Stimulated activated memory B cell treated with anti-CD40 and anti-IgM and Interleukin-4, amounts not matched to agents 10 μg/mL and 1 μg/mL and 100 μg/mL, for 72 hours (primary cell): ENCODE measurements around the gene GTSE1.

Experiments used
- ATAC-seq: fragments of 150-1000 bp; cut with Tn5 transposase; 2 replicates; pipeline ENCODE4 v1.10.0; 2021
- H3K27ac Mint-ChIP-seq: one replicate; pipeline ENCODE4 v1.8.0; 2022; ENCODE audit warnings: mild to moderate bottlenecking, mixed read lengths
- H3K27me3 Mint-ChIP-seq: one replicate; pipeline ENCODE4 v1.8.0; 2022; ENCODE audit warnings: mixed read lengths
- H3K36me3 Mint-ChIP-seq: one replicate; pipeline ENCODE4 v1.8.0; 2022; ENCODE audit warnings: mixed read lengths
- H3K4me1 Mint-ChIP-seq: one replicate; pipeline ENCODE4 v1.8.0; 2022; ENCODE audit warnings: mixed read lengths
- H3K4me3 Mint-ChIP-seq: one replicate; pipeline ENCODE4 v1.8.0; 2022; ENCODE audit warnings: mild to moderate bottlenecking, moderate library complexity, mixed read lengths
- H3K9me3 Mint-ChIP-seq: one replicate; pipeline ENCODE4 v1.8.0; 2022; ENCODE audit warnings: mixed read lengths

Gene GTSE1

DNA sequence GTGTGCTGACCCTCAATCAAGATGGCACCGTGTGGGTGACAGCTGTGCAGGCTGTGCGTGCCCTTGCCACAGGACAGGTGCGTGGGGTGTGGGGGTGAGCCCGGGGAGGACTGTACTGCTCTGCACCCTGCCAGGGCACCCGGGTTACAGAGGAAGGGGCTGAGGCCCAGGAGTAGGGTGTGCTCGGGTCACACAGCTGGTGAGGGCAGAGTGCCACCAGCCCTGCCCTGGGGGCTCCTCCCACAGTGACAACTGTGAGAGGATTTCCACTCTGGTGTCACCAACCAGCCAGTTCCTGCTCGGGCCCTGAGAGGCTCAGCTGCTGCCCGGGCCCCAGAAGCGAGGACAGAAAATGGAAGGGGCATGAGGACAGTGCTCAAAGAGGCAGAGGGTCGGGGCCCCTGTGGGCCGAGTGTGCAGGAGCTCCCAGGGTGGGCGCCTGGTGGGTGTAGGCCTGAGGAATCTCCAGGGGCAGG is 59.4 kb downstream of the GTSE1 start:
- Mint-ChIP-seq H3K9me3 (no peaks in the 10 kb centered on the region), H3K4me1 (peaks cover 24% of the 10 kb centered on the region), H3K36me3 (peaks cover 75% of the 10 kb centered on the region), H3K27ac (peak overlapping the region; percentile 53), H3K27me3 (no peaks in the 10 kb centered on the region), H3K4me3 (no peak overlapping the region)
- ATAC-seq: no peak

- no peaks in the 10 kb centered on the region for H3K27me3 Mint-ChIP-seq
- H3K4me1 Mint-ChIP-seq: peaks cover 24% of the 10 kb centered on the region
- H3K27ac Mint-ChIP-seq: no peak overlapping the region
- ATAC-seq: no peak
- H3K4me3 Mint-ChIP-seq: no peak overlapping the region
- no peaks in the 10 kb centered on the region for H3K9me3 Mint-ChIP-seq
- H3K36me3 Mint-ChIP-seq: peaks cover 75% of the 10 kb centered on the region
Measured at GRCh38 chr22:46356496-46357480, 60.1 kb downstream of the GTSE1 start.

- Mint-ChIP-seq H3K27ac (peak overlapping the region; percentile 61), H3K27me3 (no peaks in the 10 kb centered on the region), H3K4me1 (peaks cover 27% of the 10 kb centered on the region), H3K9me3 (no peaks in the 10 kb centered on the region), H3K4me3 (no peak overlapping the region), H3K36me3 (peaks cover 70% of the 10 kb centered on the region)
- ATAC-seq: no peak
Measured at GRCh38 chr22:46357711-46358520, 61.2 kb downstream of the GTSE1 start.

DNA sequence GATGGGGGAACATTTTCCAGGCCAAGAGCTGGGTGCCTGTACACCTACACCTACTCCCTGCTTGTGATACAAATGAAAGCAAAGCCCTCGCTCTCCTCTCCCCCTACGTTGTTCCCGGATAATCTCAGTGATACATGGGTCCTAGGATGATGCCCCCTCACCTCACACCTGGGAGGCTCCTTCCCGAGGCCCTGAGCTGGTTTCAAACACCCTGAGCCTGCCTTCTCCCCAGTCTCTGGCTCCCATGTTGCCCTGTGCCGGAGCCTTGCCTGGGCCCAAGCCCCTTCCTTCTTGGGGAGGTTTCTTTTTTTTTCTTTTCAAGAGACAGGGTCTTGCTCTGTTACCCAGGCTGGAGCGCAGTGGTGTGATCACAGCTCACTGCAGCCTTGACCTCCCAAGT is 62.1 kb downstream of the GTSE1 start:
- Mint-ChIP-seq H3K4me1 (peaks cover 23% of the 10 kb centered on the region), H3K4me3 (no peak overlapping the region), H3K9me3 (no peaks in the 10 kb centered on the region), H3K27me3 (no peaks in the 10 kb centered on the region), H3K36me3 (peaks cover 67% of the 10 kb centered on the region), H3K27ac (peak overlapping the region; percentile 61)
- no peak for ATAC-seq

GRCh38 chr22:46359362-46359761 is 62.7 kb downstream of the GTSE1 start:
- H3K27ac Mint-ChIP-seq: peak overlapping the region; percentile 61
- H3K27me3 Mint-ChIP-seq: no peaks in the 10 kb centered on the region
- peaks cover 27% of the 10 kb centered on the region for H3K4me1 Mint-ChIP-seq
- peaks cover 64% of the 10 kb centered on the region for H3K36me3 Mint-ChIP-seq
- ATAC-seq: no peak
- H3K4me3 Mint-ChIP-seq: no peak overlapping the region
- H3K9me3 Mint-ChIP-seq: no peaks in the 10 kb centered on the region

DNA sequence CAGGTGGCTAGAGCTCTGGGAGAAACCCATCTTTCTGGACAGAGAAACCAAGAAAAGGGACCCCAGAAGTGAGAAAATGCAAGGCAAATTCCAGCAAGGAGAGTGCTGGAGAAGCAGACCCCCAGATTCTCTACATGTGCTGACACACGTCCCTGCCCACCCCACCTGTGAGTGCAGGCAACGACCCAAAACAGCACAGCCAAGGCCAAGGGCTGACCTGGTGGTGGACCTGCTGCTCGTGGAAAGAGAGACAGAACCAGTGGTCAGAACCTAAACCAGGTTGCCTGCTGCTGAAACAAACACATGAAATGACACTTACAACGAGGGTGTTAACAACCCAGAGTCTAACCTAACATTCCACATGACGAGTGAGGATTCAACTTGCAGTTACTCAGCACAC is 63.4 kb downstream of the GTSE1 start:
- Mint-ChIP-seq H3K36me3 (peaks cover 68% of the 10 kb centered on the region), H3K27me3 (no peaks in the 10 kb centered on the region), H3K4me1 (peaks cover 34% of the 10 kb centered on the region), H3K9me3 (no peaks in the 10 kb centered on the region), H3K4me3 (no peak overlapping the region), H3K27ac (no peak overlapping the region)
- ATAC-seq: no peak

- H3K27ac Mint-ChIP-seq: no peak overlapping the region
- ATAC-seq: no peak
Measured at GRCh38 chr22:46360891-46361290, 64.2 kb downstream of the GTSE1 start.

GRCh38 chr22:46361826-46362202 is 65.1 kb downstream of the GTSE1 start:
- no peak overlapping the region for H3K4me3 Mint-ChIP-seq
- no peaks in the 10 kb centered on the region for H3K27me3 Mint-ChIP-seq
- no peak for ATAC-seq
- peaks cover 30% of the 10 kb centered on the region for H3K4me1 Mint-ChIP-seq
- no peak overlapping the region for H3K27ac Mint-ChIP-seq
- H3K9me3 Mint-ChIP-seq: no peaks in the 10 kb centered on the region
- peaks cover 56% of the 10 kb centered on the region for H3K36me3 Mint-ChIP-seq

More at GRCh38 chr22:46360891-46361290, 64.2 kb downstream of the GTSE1 start:
- peaks cover 60% of the 10 kb centered on the region for H3K36me3 Mint-ChIP-seq
- no peak overlapping the region for H3K4me3 Mint-ChIP-seq
- H3K9me3 Mint-ChIP-seq: no peaks in the 10 kb centered on the region
- peaks cover 30% of the 10 kb centered on the region for H3K4me1 Mint-ChIP-seq
- no peaks in the 10 kb centered on the region for H3K27me3 Mint-ChIP-seq

DNA sequence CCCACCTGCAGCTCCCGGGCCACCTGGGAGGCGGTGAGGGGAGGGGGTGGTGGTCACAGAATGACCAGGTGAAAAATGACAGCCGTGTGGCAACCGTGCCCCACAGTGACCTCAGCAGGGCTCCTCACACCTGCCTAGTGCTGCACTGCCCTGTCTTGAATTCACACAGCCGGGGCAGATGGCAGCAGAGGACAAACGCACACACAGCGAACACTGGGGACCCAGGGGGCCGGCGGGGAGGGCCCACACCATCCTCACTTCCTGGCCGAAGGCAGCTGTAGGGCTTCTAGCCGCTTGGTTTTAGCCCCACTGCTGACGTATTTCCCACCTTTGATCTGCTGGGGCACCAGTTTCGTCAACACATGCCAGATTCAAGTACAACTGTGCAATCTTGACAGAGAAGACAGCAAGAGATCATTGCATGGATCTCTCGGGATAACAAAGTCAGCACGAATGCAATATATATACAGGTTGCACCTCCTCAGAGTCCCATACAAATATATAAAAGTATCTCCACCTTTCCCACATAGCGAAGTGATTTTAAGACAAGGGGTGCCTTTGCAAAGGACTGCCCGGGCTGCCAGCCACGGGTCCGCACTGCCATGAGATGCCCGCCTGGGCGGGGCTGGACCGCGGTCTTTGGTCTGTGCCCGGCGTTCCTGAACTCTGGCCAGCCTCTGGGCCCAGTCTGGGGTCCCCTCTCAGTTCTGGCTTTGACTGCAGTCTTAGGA is 65.7 kb downstream of the GTSE1 start:
- Mint-ChIP-seq H3K4me3 (no peak overlapping the region), H3K4me1 (peaks cover 35% of the 10 kb centered on the region), H3K27ac (peak overlapping the region; percentile 46), H3K27me3 (no peaks in the 10 kb centered on the region), H3K36me3 (peaks cover 54% of the 10 kb centered on the region), H3K9me3 (no peaks in the 10 kb centered on the region)
- ATAC-seq: peak; percentile 73

DNA sequence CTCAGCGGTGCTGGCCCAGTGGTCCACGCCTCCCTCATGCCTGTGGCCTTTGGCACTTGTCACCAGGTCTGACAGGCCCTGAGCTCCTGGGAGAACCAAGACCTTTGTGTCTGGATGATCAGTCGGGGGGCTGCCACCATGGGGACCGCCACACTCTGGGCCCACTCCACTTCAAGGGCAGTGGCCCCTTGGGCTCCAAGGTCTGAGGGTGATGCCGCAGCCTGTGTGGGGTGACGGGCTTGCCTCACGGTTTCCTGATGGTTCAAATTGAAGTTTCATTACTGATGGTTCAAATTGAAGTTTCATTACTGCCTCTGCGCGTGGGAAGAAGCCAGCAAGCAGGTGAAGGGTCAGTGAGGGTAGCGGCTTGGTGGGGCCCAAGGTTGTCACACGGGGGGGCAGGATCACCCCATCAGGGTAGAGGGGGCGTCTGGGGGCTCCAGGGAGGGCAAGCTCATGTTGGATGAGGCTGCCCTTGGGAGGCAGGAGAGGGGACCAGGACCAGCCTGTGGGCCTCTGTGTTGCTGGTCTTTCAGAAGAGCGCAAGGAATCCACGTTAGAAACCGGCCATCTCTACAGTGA is 66.4 kb downstream of the GTSE1 start:
- no peak for ATAC-seq
- H3K27me3 Mint-ChIP-seq: no peaks in the 10 kb centered on the region
- peak overlapping the region; percentile 46 for H3K27ac Mint-ChIP-seq
- peaks cover 50% of the 10 kb centered on the region for H3K36me3 Mint-ChIP-seq
- H3K9me3 Mint-ChIP-seq: no peaks in the 10 kb centered on the region
- no peak overlapping the region for H3K4me3 Mint-ChIP-seq
- H3K4me1 Mint-ChIP-seq: peaks cover 42% of the 10 kb centered on the region

DNA sequence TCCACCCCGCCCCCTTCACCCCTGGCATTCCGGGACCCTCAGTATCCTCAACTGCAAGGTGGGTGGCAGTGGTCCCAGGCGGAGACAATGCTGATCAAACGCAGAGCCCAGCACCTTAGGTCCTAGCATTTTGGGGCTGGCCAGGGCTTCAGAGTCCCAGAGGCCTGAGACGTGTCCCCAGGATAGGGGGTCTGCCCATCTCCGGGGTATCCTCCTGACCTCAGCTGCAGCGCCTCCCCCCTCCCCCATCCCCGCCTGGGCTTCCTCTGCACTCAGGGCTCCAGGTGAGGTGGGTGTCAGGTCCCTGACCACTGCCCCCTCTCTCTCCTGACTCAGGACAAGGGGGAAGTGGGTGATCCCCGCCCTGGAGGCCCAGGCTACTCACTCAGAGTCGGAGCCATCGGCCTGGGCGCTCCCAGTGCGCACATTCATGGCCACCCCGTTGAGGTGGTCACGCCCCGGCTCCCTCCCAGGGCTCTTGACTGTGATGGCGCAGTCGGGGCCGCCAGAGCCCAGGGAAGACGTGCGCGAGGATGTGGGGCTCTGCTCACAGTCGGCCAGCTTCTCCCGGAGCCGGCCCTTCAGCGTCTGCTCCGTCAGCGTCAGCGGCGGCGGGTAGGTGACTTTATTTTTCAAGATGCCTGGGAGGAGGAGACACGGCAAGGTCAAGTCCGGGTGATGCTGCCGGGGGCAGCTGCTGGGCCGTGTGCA is 67.1 kb downstream of the GTSE1 start:
- Mint-ChIP-seq H3K27ac (peak overlapping the region; percentile 46), H3K27me3 (no peaks in the 10 kb centered on the region), H3K9me3 (no peaks in the 10 kb centered on the region), H3K4me1 (peaks cover 49% of the 10 kb centered on the region), H3K4me3 (no peak overlapping the region), H3K36me3 (peaks cover 48% of the 10 kb centered on the region)
- no peak for ATAC-seq

DNA sequence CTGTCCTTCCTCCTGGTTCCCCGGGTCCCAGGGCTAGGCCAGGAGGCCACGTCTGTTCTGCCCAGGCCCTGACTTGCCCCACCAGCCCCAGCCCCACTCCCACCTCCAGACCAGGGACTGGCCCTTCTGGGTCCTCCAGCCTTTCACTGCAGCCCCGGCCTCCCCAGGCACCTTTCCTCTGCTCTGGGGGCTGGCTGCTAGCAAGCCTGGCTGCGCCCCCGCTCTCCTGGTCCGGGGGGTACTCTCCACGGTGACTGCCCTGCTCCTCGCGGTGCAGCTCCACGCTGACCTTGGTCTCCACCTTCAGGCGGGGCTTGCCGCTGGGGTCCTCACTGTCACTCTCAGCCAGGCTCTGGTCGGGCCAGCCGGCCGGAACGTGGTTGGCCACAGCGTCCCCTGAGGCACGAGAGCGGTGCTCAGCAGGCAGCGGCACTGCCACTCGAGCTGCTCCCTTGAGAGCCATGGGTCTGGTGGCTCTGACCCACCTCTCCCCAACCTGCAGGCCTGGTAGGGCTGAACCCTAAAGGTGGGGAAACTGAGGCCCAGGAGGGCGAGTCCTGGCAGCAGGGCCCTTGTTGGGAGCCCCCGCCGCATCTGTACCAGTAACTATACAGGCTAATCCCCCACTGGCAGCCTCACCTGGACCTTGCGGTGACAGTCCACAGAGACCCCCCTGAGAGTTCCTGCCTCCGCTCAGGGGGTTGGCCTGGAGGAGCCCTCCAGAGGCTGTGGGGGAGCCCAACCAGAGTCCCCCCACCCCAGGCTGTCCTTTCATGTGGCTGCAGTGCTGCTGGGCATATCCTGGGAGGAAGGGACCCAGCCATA is 67.9 kb downstream of the GTSE1 start:
- H3K4me1 Mint-ChIP-seq: peaks cover 51% of the 10 kb centered on the region
- peaks cover 47% of the 10 kb centered on the region for H3K36me3 Mint-ChIP-seq
- no peaks in the 10 kb centered on the region for H3K27me3 Mint-ChIP-seq
- H3K27ac Mint-ChIP-seq: peak overlapping the region; percentile 30
- peak; percentile 73 for ATAC-seq
- peak overlapping the region; percentile 31 for H3K4me3 Mint-ChIP-seq
- no peaks in the 10 kb centered on the region for H3K9me3 Mint-ChIP-seq

- no peaks in the 10 kb centered on the region for H3K27me3 Mint-ChIP-seq
- H3K9me3 Mint-ChIP-seq: no peaks in the 10 kb centered on the region
- ATAC-seq: no peak
- H3K4me3 Mint-ChIP-seq: no peak overlapping the region
- H3K36me3 Mint-ChIP-seq: peaks cover 47% of the 10 kb centered on the region
- H3K27ac Mint-ChIP-seq: no peak overlapping the region
- peaks cover 51% of the 10 kb centered on the region for H3K4me1 Mint-ChIP-seq
Measured at GRCh38 chr22:46365166-46365624, 68.5 kb downstream of the GTSE1 start.
